Keratinocyte (primary cell): ENCODE results near the gene MAN1C1. TPM values are rescaled to one million over a fixed set of nuclear protein-coding genes. Genes with fewer than 3 reads are reported as not detected.

Experiments
- DNase-seq: peaks from one replicate; pipeline ENCODE4 v3.0.0-alpha.2; 2011; ENCODE audit warnings: low read depth, missing footprints, low spot score
- FAIRE-seq: peaks from 2 replicates; lab custom pipeline; 2011; peaks lifted over from hg19 to GRCh38; lab: Jason Lieb, UNC
- H2AFZ ChIP-seq: 2 replicates; pipeline ENCODE4 v1.6.0; 2012; ENCODE audit warnings: low read length, control low read depth, inconsistent platforms; ENCODE audit not compliant: control insufficient read depth
- H3K27ac ChIP-seq: 2 replicates; pipeline ENCODE4 v1.5.1; 2011; ENCODE audit warnings: low read length; ENCODE audit not compliant: control insufficient read depth, insufficient read depth
- H3K27me3 ChIP-seq: 3 replicates; pipeline ENCODE4 v1.6.0; 2011; ENCODE audit warnings: low read length; ENCODE audit not compliant: control insufficient read depth, insufficient read depth; ENCODE audit errors: extremely low read depth
- H3K36me3 ChIP-seq, 2 experiments: 2 replicates in 1 of 2; 3 replicates in 1 of 2; pipeline ENCODE4 v1.5.1; 2011; ENCODE audit warnings: low read length in 2 of 2, mild to moderate bottlenecking in 1 of 2; ENCODE audit not compliant: control insufficient read depth in 2 of 2, insufficient read depth in 2 of 2; ENCODE audit errors: extremely low read depth in 1 of 2
- H3K4me1 ChIP-seq: 3 replicates; pipeline ENCODE4 v1.5.1; 2011; ENCODE audit warnings: low read length; ENCODE audit not compliant: control insufficient read depth, insufficient read depth; ENCODE audit errors: extremely low read depth
- H3K4me2 ChIP-seq: 3 replicates; pipeline ENCODE4 v1.6.0; 2011; ENCODE audit warnings: low read depth, low read length; ENCODE audit not compliant: control insufficient read depth, insufficient read depth; ENCODE audit errors: extremely low read depth
- H3K4me3 ChIP-seq, 3 experiments: fragments of 200-600 bp in 1 of 3; sonication (generic) in 1 of 3; 2 replicates in 2 of 3; 3 replicates in 1 of 3; pipeline ENCODE4 v1.5.1; 2011 to 2016; ENCODE audit warnings: low read length in 3 of 3, mild to moderate bottlenecking in 3 of 3, control low read depth in 2 of 3, inconsistent platforms in 1 of 3, low read depth in 1 of 3, mixed read lengths in 1 of 3, mixed run types in 1 of 3, moderate library complexity in 1 of 3; ENCODE audit not compliant: control insufficient read depth in 2 of 3, insufficient read depth in 2 of 3; ENCODE audit errors: extremely low read depth in 1 of 3
- H3K79me2 ChIP-seq: 2 replicates; pipeline ENCODE4 v1.6.0; 2012; ENCODE audit warnings: low read length; ENCODE audit not compliant: control insufficient read depth, insufficient read depth
- H3K9ac ChIP-seq: 3 replicates; pipeline ENCODE4 v1.6.0; 2011; ENCODE audit warnings: low read length; ENCODE audit not compliant: control insufficient read depth, insufficient read depth; ENCODE audit errors: extremely low read depth
- H3K9me1 ChIP-seq: 3 replicates; pipeline ENCODE4 v1.6.0; 2011; ENCODE audit warnings: low read length; ENCODE audit not compliant: control insufficient read depth, insufficient read depth; ENCODE audit errors: extremely low read depth
- H3K9me3 ChIP-seq: 2 replicates; pipeline ENCODE4 v1.5.1; 2012; ENCODE audit warnings: low read depth, low read length; ENCODE audit not compliant: control insufficient read depth
- H4K20me1 ChIP-seq: 3 replicates; pipeline ENCODE4 v1.6.0; 2011; ENCODE audit warnings: low read length; ENCODE audit not compliant: control insufficient read depth, insufficient read depth; ENCODE audit errors: extremely low read depth
- CTCF ChIP-seq, 3 experiments: IDR thresholded peaks in 1 of 3; conservative IDR thresholded peaks in 1 of 3; optimal IDR thresholded peaks in 1 of 3; 2 replicates in 2 of 3; 3 replicates in 1 of 3; pipeline versions ENCODE3 to v1.5.1; 2011; ENCODE audit warnings: low read length in 3 of 3, mild to moderate bottlenecking in 3 of 3, moderate library complexity in 2 of 3, control low read depth in 1 of 3, inconsistent platforms in 1 of 3; ENCODE audit not compliant: insufficient read depth in 2 of 3; ENCODE audit errors: extremely low read depth in 1 of 3
- EZH2 ChIP-seq: IDR thresholded peaks from one replicate; pipeline ENCODE4 v1.6.1; 2012; ENCODE audit warnings: inconsistent platforms, mild to moderate bottlenecking, low read length, moderate library complexity
- dilution Hi-C: fragments of 300-500 bp; cut with MboI; formaldehyde crosslinking; loops from one replicate; pipeline ENCODE4 v1.7.0; 2020; ENCODE audit warnings: low sequenced_read_pairs; ENCODE audit not compliant: extremely low pct_ligation_motif_present
- polyA plus RNA-seq, 5 experiments: library from polyadenylated mRNA; depleted of rRNA in 3 of 5; stranded (reverse) in 3 of 5; stranded (forward) in 1 of 5; unstranded in 1 of 5; fragments of >200 nt; gene quantifications; 1 replicate in 1 of 5; 2 replicates in 3 of 5; 3 replicates in 1 of 5; pipeline versions ENCODE4 v1.2.1 to v1.2.3, GENCODE V29; 2011 to 2012; ENCODE audit warnings: missing spikeins in 2 of 5, low read depth in 1 of 5, low replicate concordance in 1 of 5

The MAN1C1 gene
- polyA plus RNA-seq, 1 donor (not counting 4 experiments of a cell fraction or from before 2014, with no cell fraction given), result 0.07 TPM

- no peaks in the 10 kb centered on the region for H4K20me1 ChIP-seq
- no peak overlapping the region for H3K27ac ChIP-seq
- no peaks in the 10 kb centered on the region for H3K9me1 ChIP-seq
- H2AFZ ChIP-seq, result no peak overlapping the region
- no peak overlapping the region for H3K9ac ChIP-seq
- H3K27me3 ChIP-seq, result peaks cover 14% of the 10 kb centered on the region
- TF ChIP-seq CTCF (optimal IDR thresholded peaks at IDR 0.05 in 1 of 3, IDR thresholded peaks at IDR 0.05 in 1 of 3, conservative IDR thresholded peaks at IDR 0.05 in 1 of 3; ENCODE audit: extremely low read depth in 1 of 3, insufficient read depth in 2 of 3, low read length in 3 of 3) (no peak), EZH2 (peak; percentile 13)
- no peak overlapping the region for H3K4me3 ChIP-seq
- H3K79me2 ChIP-seq, result no peaks in the 10 kb centered on the region
- H3K4me2 ChIP-seq, result no peak overlapping the region
- peaks cover 5% of the 10 kb centered on the region for H3K4me1 ChIP-seq
- dilution Hi-C loops, result no loop called here
- no peak for DNase-seq
- no peaks in the 10 kb centered on the region for H3K36me3 ChIP-seq
- FAIRE-seq, result no peak
- H3K9me3 ChIP-seq, result peaks cover 2% of the 10 kb centered on the region
These were observed 55.3 kb downstream of the MAN1C1 start for GRCh38 chr1:25671929-25672328.

- H3K27me3 ChIP-seq, result peaks cover 14% of the 10 kb centered on the region
- peaks cover 5% of the 10 kb centered on the region for H3K4me1 ChIP-seq
- no peak overlapping the region for H3K27ac ChIP-seq
- FAIRE-seq (no peak), DNase-seq (no peak)
- no peaks in the 10 kb centered on the region for H3K9me1 ChIP-seq
- H3K36me3 ChIP-seq, result no peaks in the 10 kb centered on the region
- H3K9me3 ChIP-seq, result peaks cover 2% of the 10 kb centered on the region
- TF ChIP-seq EZH2 (no peak), CTCF (optimal IDR thresholded peaks at IDR 0.05 in 1 of 3, IDR thresholded peaks at IDR 0.05 in 1 of 3, conservative IDR thresholded peaks at IDR 0.05 in 1 of 3; ENCODE audit: extremely low read depth in 1 of 3, insufficient read depth in 2 of 3, low read length in 3 of 3) (no peak)
- H4K20me1 ChIP-seq, result no peaks in the 10 kb centered on the region
- no peak overlapping the region for H3K9ac ChIP-seq
- H3K4me2 ChIP-seq, result no peak overlapping the region
- no peak overlapping the region for H3K4me3 ChIP-seq
- dilution Hi-C loops, result no loop called here
- no peak overlapping the region for H2AFZ ChIP-seq
- no peaks in the 10 kb centered on the region for H3K79me2 ChIP-seq
These were observed 56.3 kb downstream of the MAN1C1 start for GRCh38 chr1:25672763-25673409.
